HepG2 (cell line): ENCODE measurements around the gene CUL2. TPM values are rescaled to one million over a fixed set of nuclear protein-coding genes. Genes with fewer than 3 reads are reported as not detected.

Source experiments
- CEBPB ChIP-seq: IDR thresholded peaks from 2 replicates; pipeline ENCODE4 v1.6.1; 2011; ENCODE audit warnings: low read depth, low read length, improper control_type of control experiment, borderline replicate concordance
- PAX8 ChIP-seq: sonication (generic); formaldehyde crosslinking; IDR thresholded peaks from 2 replicates; pipeline ENCODE4 v1.8.0; 2022; ENCODE audit warnings: mild to moderate bottlenecking, missing genetic modification reagents, borderline replicate concordance
- POGZ ChIP-seq: sonication (generic); formaldehyde crosslinking; IDR thresholded peaks from 2 replicates; pipeline ENCODE4 v1.4.0; 2020; ENCODE audit warnings: mild to moderate bottlenecking, missing genetic modification reagents
- SMC3 ChIP-seq: IDR thresholded peaks from 2 replicates; pipeline ENCODE4 v1.6.1; 2011; ENCODE audit warnings: low read length, improper control_type of control experiment
- SRSF4 ChIP-seq: fragments of 200-400 bp; formaldehyde crosslinking; IDR thresholded peaks from one replicate; pipeline ENCODE4 v1.6.1; 2018; ENCODE audit warnings: mild to moderate bottlenecking, low read depth, low read length, moderate library complexity; ENCODE audit not compliant: poor library complexity, severe bottlenecking
- TAF1 ChIP-seq: sonication (generic); formaldehyde crosslinking; IDR thresholded peaks from 2 replicates; pipeline ENCODE4 v1.4.0; 2020; ENCODE audit warnings: missing genetic modification reagents
- ZKSCAN5 ChIP-seq: sonication (generic); formaldehyde crosslinking; IDR thresholded peaks from 2 replicates; pipeline ENCODE4 v1.5.1; 2020; ENCODE audit warnings: mild to moderate bottlenecking, missing genetic modification reagents
- ZNF225 ChIP-seq: sonication (generic); formaldehyde crosslinking; IDR thresholded peaks from 2 replicates; pipeline ENCODE4 v1.4.0; 2020; ENCODE audit warnings: mild to moderate bottlenecking, missing genetic modification reagents
- ZNF720 ChIP-seq: sonication (generic); formaldehyde crosslinking; IDR thresholded peaks from 2 replicates; pipeline ENCODE4 v1.4.0; 2020; ENCODE audit warnings: missing genetic modification reagents
- polyA plus RNA-seq, 8 experiments: library from polyadenylated mRNA; depleted of rRNA in 3 of 8; stranded (reverse) in 7 of 8; unstranded in 1 of 8; fragments of >200 nt; fragmentation: Illumina TruSeq in 4 of 8; extraction: Trizol in 4 of 8; gene quantifications; 2 replicates each; pipeline versions ENCODE4 v1.2.1 to v1.2.3, GENCODE V29; 2011 to 2016; ENCODE audit warnings: low read depth in 4 of 8, missing spikeins in 1 of 8, mixed read lengths in 1 of 8; ENCODE audit not compliant: insufficient read depth in 1 of 8
- total RNA-seq, 5 experiments: library from RNA; depleted of rRNA; stranded (reverse); fragments of >200 nt; fragmentation: Illumina TruSeq; extraction: Trizol; gene quantifications; 2 replicates each; pipeline ENCODE4 v1.2.3, GENCODE V29; 2016; ENCODE audit warnings: low read depth in 1 of 5
- TF ChIP-seq, protein P1 (sequence below): sonication (generic); formaldehyde crosslinking; IDR thresholded peaks from 2 replicates; pipeline ENCODE4 v1.8.0; 2022; ENCODE audit warnings: low read depth, missing genetic modification reagents
- TF ChIP-seq, protein P2 (sequence below): sonication (generic); formaldehyde crosslinking; IDR thresholded peaks from 2 replicates; pipeline ENCODE4 v1.5.0; 2020; ENCODE audit warnings: missing genetic modification reagents, mild to moderate bottlenecking, borderline replicate concordance
- TF ChIP-seq, protein P3 (sequence below): sonication (generic); formaldehyde crosslinking; IDR thresholded peaks from 2 replicates; pipeline ENCODE4 v1.4.0; 2020; ENCODE audit warnings: mild to moderate bottlenecking, missing genetic modification reagents
- TF ChIP-seq, protein P4 (sequence below): sonication (generic); formaldehyde crosslinking; IDR thresholded peaks from 2 replicates; pipeline ENCODE4 v1.4.0; 2020; ENCODE audit warnings: mild to moderate bottlenecking, missing genetic modification reagents

CUL2 gene
- total and polyA plus RNA-seq, 2 of the 13 experiments (the other 11 are each of a cell fraction or from before 2014, with no cell fraction given) = 9.6 to 33.1 TPM

DNA sequence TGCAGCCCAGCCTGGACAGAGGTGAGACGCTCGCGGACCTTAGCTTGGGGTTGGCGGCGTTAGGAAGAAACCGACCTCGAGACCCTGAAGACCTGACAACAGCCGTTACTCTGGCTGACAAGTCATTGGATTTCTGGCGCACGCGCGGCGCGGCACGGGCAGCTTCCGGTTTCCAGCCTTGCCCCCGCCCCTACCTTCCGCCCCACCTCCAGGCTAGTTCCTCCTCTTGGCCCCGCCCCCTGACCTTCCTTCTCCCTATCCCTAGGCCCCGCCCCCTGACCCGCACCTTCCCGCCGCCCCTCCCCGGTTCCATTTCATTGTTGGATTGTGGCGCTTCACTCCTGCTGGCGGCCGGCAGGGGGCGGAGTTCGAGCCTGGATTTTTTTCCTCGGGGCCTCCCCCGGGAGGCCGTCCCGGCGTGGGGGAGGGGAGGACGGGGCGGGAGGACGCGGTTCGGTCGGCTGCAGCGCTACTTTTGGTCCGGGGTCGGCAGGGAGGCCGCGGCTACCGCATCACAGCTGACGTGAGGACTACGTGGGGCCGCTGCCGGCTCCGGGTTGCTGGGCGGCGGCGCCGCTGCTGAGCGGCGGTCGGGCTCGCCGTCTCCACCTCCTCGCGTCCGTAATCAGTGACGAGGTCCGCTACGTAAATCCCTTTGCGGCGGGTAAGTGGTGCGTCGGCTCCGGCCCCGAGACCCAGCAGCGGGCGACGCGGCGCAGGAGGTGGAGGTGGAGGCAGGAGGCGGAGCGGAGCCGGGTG, 36.6 kb upstream of the CUL2 start, which contains the start of gene CREM (continued):
- TF ChIP-seq CEBPB = no peak
- TF ChIP-seq TAF1 (CRISPR knock-in tag) = peak; percentile 72
- TF ChIP-seq, protein P1, sequence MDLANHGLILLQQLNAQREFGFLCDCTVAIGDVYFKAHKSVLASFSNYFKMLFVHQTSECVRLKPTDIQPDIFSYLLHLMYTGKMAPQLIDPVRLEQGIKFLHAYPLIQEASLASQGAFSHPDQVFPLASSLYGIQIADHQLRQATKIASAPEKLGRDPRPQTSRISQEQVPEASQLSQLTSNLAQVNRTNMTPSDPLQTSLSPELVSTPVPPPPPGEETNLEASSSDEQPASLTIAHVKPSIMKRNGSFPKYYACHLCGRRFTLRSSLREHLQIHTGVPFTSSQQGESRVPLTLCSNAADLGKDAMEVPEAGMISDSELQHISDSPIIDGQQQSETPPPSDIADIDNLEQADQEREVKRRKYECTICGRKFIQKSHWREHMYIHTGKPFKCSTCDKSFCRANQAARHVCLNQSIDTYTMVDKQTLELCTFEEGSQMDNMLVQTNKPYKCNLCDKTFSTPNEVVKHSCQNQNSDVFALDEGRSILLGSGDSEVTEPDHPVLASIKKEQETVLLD (CRISPR knock-in tag) = peak; percentile 80
- TF ChIP-seq SRSF4 = no peak
- 0 out of 2 replicates have a peak, but pooled peaks have one; percentile 17 for TF ChIP-seq ZNF225 (CRISPR knock-in tag)
- TF ChIP-seq ZNF720 (CRISPR knock-in tag) = no peak
- TF ChIP-seq POGZ (CRISPR knock-in tag) = peak; percentile 97
- TF ChIP-seq, protein P2, sequence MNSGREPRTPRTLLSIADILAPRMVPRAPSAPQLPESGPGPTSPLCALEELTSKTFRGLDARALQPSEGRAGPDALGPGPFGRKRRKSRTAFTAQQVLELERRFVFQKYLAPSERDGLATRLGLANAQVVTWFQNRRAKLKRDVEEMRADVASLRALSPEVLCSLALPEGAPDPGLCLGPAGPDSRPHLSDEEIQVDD (CRISPR knock-in tag) = no peak
- TF ChIP-seq PAX8 (CRISPR knock-in tag) = 0 out of 2 replicates have a peak, but pooled peaks have one; percentile 34
- TF ChIP-seq, protein P3, sequence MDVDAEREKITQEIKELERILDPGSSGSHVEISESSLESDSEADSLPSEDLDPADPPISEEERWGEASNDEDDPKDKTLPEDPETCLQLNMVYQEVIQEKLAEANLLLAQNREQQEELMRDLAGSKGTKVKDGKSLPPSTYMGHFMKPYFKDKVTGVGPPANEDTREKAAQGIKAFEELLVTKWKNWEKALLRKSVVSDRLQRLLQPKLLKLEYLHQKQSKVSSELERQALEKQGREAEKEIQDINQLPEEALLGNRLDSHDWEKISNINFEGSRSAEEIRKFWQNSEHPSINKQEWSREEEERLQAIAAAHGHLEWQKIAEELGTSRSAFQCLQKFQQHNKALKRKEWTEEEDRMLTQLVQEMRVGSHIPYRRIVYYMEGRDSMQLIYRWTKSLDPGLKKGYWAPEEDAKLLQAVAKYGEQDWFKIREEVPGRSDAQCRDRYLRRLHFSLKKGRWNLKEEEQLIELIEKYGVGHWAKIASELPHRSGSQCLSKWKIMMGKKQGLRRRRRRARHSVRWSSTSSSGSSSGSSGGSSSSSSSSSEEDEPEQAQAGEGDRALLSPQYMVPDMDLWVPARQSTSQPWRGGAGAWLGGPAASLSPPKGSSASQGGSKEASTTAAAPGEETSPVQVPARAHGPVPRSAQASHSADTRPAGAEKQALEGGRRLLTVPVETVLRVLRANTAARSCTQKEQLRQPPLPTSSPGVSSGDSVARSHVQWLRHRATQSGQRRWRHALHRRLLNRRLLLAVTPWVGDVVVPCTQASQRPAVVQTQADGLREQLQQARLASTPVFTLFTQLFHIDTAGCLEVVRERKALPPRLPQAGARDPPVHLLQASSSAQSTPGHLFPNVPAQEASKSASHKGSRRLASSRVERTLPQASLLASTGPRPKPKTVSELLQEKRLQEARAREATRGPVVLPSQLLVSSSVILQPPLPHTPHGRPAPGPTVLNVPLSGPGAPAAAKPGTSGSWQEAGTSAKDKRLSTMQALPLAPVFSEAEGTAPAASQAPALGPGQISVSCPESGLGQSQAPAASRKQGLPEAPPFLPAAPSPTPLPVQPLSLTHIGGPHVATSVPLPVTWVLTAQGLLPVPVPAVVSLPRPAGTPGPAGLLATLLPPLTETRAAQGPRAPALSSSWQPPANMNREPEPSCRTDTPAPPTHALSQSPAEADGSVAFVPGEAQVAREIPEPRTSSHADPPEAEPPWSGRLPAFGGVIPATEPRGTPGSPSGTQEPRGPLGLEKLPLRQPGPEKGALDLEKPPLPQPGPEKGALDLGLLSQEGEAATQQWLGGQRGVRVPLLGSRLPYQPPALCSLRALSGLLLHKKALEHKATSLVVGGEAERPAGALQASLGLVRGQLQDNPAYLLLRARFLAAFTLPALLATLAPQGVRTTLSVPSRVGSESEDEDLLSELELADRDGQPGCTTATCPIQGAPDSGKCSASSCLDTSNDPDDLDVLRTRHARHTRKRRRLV (CRISPR knock-in tag) = peak; percentile 52; the same call in 1 of the 2 replicates
- TF ChIP-seq, protein P4, sequence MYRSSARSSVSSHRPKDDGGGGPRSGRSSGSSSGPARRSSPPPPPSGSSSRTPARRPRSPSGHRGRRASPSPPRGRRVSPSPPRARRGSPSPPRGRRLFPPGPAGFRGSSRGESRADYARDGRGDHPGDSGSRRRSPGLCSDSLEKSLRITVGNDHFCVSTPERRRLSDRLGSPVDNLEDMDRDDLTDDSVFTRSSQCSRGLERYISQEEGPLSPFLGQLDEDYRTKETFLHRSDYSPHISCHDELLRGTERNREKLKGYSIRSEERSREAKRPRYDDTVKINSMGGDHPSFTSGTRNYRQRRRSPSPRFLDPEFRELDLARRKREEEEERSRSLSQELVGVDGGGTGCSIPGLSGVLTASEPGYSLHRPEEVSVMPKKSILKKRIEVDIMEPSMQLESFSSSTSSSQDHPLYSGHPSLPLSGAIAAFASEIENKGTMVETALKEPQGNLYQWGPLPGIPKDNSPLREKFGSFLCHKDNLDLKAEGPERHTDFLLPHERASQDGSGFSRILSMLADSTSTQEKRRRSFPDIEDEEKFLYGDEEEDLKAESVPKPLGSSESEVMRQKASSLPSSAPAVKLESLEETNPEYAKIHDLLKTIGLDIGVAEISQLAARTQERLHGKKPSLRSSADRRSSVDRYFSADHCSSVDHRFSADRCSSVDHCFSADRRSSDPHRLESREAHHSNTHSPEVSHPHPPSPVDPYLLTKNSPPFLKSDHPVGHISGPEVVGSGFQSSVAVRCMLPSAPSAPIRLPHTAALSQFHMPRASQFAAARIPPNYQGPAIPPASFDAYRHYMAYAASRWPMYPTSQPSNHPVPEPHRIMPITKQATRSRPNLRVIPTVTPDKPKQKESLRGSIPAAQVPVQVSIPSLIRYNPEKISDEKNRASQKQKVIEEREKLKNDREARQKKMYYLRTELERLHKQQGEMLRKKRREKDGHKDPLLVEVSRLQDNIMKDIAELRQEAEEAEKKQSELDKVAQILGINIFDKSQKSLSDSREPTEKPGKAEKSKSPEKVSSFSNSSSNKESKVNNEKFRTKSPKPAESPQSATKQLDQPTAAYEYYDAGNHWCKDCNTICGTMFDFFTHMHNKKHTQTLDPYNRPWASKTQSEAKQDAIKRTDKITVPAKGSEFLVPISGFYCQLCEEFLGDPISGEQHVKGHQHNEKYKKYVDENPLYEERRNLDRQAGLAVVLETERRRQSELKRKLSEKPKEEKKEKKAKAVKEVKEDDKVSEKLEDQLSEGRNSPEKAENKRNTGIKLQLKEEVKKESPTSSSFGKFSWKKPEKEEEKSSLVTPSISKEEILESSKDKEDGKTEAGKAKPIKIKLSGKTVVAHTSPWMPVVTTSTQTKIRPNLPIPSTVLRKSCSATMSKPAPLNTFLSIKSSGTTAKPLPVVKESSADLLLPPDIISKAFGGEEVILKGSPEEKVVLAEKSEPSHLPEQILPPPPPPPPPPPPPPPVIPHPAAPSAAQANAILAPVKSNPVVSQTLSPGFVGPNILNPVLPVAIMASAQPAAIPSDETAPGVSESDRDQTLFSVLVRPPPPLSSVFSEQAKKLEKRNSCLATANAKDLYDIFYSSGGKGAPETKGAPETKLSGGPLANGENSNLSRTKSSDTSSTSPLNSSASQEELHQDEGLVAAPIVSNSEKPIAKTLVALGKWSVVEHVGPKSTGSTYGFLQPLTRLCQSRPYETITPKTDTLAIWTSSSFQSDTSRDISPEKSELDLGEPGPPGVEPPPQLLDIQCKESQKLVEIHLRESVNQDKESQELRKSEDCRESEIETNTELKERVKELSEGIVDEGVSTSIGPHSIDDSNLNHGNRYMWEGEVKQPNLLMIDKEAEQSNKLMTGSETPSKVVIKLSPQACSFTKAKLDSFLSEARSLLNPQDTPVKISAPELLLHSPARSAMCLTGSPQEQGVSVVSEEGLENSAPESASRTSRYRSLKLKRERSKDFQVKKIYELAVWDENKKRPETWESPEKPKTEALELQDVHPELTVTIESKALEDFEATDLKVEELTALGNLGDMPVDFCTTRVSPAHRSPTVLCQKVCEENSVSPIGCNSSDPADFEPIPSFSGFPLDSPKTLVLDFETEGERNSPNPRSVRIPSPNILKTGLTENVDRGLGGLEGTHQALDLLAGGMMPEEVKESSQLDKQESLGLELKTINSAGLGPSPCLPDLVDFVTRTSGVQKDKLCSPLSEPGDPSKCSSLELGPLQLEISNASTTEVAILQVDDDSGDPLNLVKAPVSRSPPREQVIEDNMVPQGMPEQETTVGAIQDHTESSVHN (CRISPR knock-in tag) = no peak; the same call in 1 of the 2 replicates
- TF ChIP-seq SMC3 = peak; percentile 31
- no peak for TF ChIP-seq ZKSCAN5 (CRISPR knock-in tag)
